H1 (cell line): ENCODE results near the gene MAD2L1BP. TPM values are rescaled to one million over a fixed set of nuclear protein-coding genes. Genes with fewer than 3 reads are reported as not detected.

Source experiments
- CTCF ChIA-PET: fragments of 300-600 bp; sonication (Branson Sonifier 250); formaldehyde crosslinking; loops from one replicate; lab custom pipeline; 2021; ENCODE audit not compliant: partially characterized antibody; lab: Charles Lee
- POLR2A ChIA-PET: fragments of 300-600 bp; sonication (Branson Sonifier 250); formaldehyde crosslinking; loops from one replicate; lab custom pipeline; 2021; ENCODE audit warnings: inconsistent platforms; ENCODE audit not compliant: partially characterized antibody; lab: Charles Lee
- DNase-seq, 2 experiments: peaks; one replicate each; pipeline versions ENCODE4 v3.0.0 to v3.0.0-alpha.2; 2010 to 2022; ENCODE audit warnings: low spot score in 2 of 2, low read depth in 1 of 2, mixed read lengths in 1 of 2
- FAIRE-seq: peaks from 2 replicates; lab custom pipeline; 2011; peaks lifted over from hg19 to GRCh38; lab: Jason Lieb, UNC
- H2AFZ ChIP-seq: 2 replicates; pipeline ENCODE4 v1.8.1; 2012; ENCODE audit warnings: low read length, inconsistent platforms
- H2AK5ac ChIP-seq: 2 replicates; pipeline ENCODE4 v1.6.1; 2013; ENCODE audit warnings: low read depth, low read length
- H2BK120ac ChIP-seq: replicated peaks from 2 replicates; pipeline ENCODE3; 2013; ENCODE audit warnings: low read depth, low read length, inconsistent platforms
- H2BK12ac ChIP-seq: 2 replicates; pipeline ENCODE4 v1.6.1; 2013; ENCODE audit warnings: low read depth, low read length
- H2BK15ac ChIP-seq: 2 replicates; pipeline ENCODE4 v1.6.1; 2013; ENCODE audit warnings: low read length
- H2BK20ac ChIP-seq: 2 replicates; pipeline ENCODE4 v1.6.1; 2013; ENCODE audit warnings: low read length
- H2BK5ac ChIP-seq: 2 replicates; pipeline ENCODE4 v1.6.1; 2013; ENCODE audit warnings: low read depth, low read length
- H3K14ac ChIP-seq: 2 replicates; pipeline ENCODE4 v1.6.1; 2013; ENCODE audit warnings: inconsistent platforms; ENCODE audit not compliant: insufficient read length
- H3K18ac ChIP-seq: 2 replicates; pipeline ENCODE4 v1.6.1; 2013; ENCODE audit warnings: low read length; ENCODE audit errors: extremely low read depth
- H3K23ac ChIP-seq: 2 replicates; pipeline ENCODE4 v1.6.1; 2013; ENCODE audit warnings: inconsistent platforms; ENCODE audit not compliant: insufficient read length
- H3K23me2 ChIP-seq: 2 replicates; pipeline ENCODE4 v1.6.1; 2013; ENCODE audit warnings: low read depth, low read length
- H3K27ac ChIP-seq: 2 replicates; pipeline ENCODE4 v1.6.1; 2011; ENCODE audit warnings: low read depth, low read length, inconsistent platforms
- H3K27me3 ChIP-seq, 4 experiments: replicated peaks in 1 of 4; 1 replicate in 1 of 4; 2 replicates in 3 of 4; pipeline versions ENCODE4 v1.6.1 to v1.8.1; 2011 to 2013; ENCODE audit warnings: low read length in 3 of 4, mild to moderate bottlenecking in 3 of 4, inconsistent platforms in 2 of 4, mixed read lengths in 2 of 4, moderate library complexity in 1 of 4; ENCODE audit not compliant: control insufficient read depth in 3 of 4, insufficient read depth in 3 of 4; ENCODE audit errors: extremely low read depth in 1 of 4
- H3K36me3 ChIP-seq, 4 experiments: 2 replicates each; pipeline versions ENCODE4 v1.6.1 to v1.8.1; 2011 to 2013; ENCODE audit warnings: mild to moderate bottlenecking in 4 of 4, low read length in 3 of 4, moderate library complexity in 2 of 4, control low read depth in 1 of 4, inconsistent platforms in 1 of 4; ENCODE audit not compliant: insufficient read depth in 4 of 4, control insufficient read depth in 2 of 4
- H3K4ac ChIP-seq: replicated peaks from 2 replicates; pipeline ENCODE3; 2013; ENCODE audit warnings: low read length, low read depth, mixed read lengths, inconsistent platforms; ENCODE audit not compliant: insufficient read length
- H3K4me1 ChIP-seq, 4 experiments: replicated peaks in 1 of 4; 1 replicate in 1 of 4; 2 replicates in 3 of 4; pipeline versions ENCODE4 v1.6.1 to v1.8.1; 2011 to 2013; ENCODE audit warnings: low read length in 3 of 4, inconsistent platforms in 2 of 4, mixed read lengths in 1 of 4; ENCODE audit not compliant: insufficient read depth in 4 of 4, control insufficient read depth in 3 of 4
- H3K4me2 ChIP-seq, 2 experiments: 2 replicates each; pipeline versions ENCODE4 v1.6.1 to v1.8.1; 2011 to 2013; ENCODE audit warnings: low read depth in 2 of 2, low read length in 2 of 2, control low read depth in 1 of 2, inconsistent platforms in 1 of 2, mild to moderate bottlenecking in 1 of 2; ENCODE audit not compliant: insufficient read depth in 1 of 2
- H3K4me3 ChIP-seq, 4 experiments: fragments of 200-600, 300-600 bp in 1 of 4; sonication (generic), shearing (Covaris generic), sonication (Bioruptor Twin) in 1 of 4; 2 replicates each; pipeline versions ENCODE4 v1.5.1 to v1.8.1; 2011 to 2016; ENCODE audit warnings: low read length in 4 of 4, low read depth in 3 of 4, control low read depth in 2 of 4, inconsistent platforms in 2 of 4, mild to moderate bottlenecking in 2 of 4, mixed read lengths in 1 of 4, moderate library complexity in 1 of 4; ENCODE audit not compliant: insufficient read depth in 2 of 4; ENCODE audit errors: extremely low read depth in 1 of 4
- H3K56ac ChIP-seq: replicated peaks from 2 replicates; pipeline ENCODE3; 2013; ENCODE audit warnings: low read depth, mild to moderate bottlenecking, mixed read lengths, low read length, inconsistent platforms; ENCODE audit not compliant: insufficient read length
- H3K79me1 ChIP-seq: 2 replicates; pipeline ENCODE4 v1.6.1; 2013; ENCODE audit warnings: low read depth, low read length, control low read depth
- H3K79me2 ChIP-seq, 2 experiments: 2 replicates each; pipeline versions ENCODE4 v1.6.1 to v1.8.1; 2012 to 2013; ENCODE audit warnings: low read length in 2 of 2, mild to moderate bottlenecking in 2 of 2, inconsistent platforms in 1 of 2; ENCODE audit not compliant: insufficient read depth in 2 of 2, control insufficient read depth in 1 of 2
- H3K9ac ChIP-seq, 4 experiments: replicated peaks in 1 of 4; 1 replicate in 1 of 4; 2 replicates in 3 of 4; pipeline versions ENCODE4 v1.6.1 to v1.8.1; 2011 to 2013; ENCODE audit warnings: low read depth in 3 of 4, low read length in 3 of 4, control low read depth in 2 of 4, mild to moderate bottlenecking in 2 of 4, moderate library complexity in 2 of 4, inconsistent platforms in 1 of 4; ENCODE audit errors: extremely low read depth in 1 of 4
- H3K9me3 ChIP-seq, 2 experiments: 2 replicates each; pipeline versions ENCODE4 v1.6.1 to v1.8.1; 2012 to 2013; ENCODE audit warnings: mild to moderate bottlenecking in 2 of 2, moderate library complexity in 2 of 2, control low read depth in 1 of 2, inconsistent platforms in 1 of 2, low read depth in 1 of 2, low read length in 1 of 2, mixed read lengths in 1 of 2; ENCODE audit not compliant: insufficient read depth in 2 of 2
- H4K20me1 ChIP-seq, 2 experiments: replicated peaks in 1 of 2; 2 replicates each; pipeline versions ENCODE3 to v1.8.1; 2011 to 2013; ENCODE audit warnings: inconsistent platforms in 2 of 2, low read length in 2 of 2, mild to moderate bottlenecking in 1 of 2; ENCODE audit not compliant: insufficient read depth in 2 of 2, control insufficient read depth in 1 of 2
- H4K5ac ChIP-seq: 2 replicates; pipeline ENCODE4 v1.6.1; 2013; ENCODE audit warnings: low read length, low read depth, mixed read lengths, inconsistent platforms; ENCODE audit not compliant: insufficient read length
- H4K8ac ChIP-seq: 2 replicates; pipeline ENCODE4 v1.8.0; 2013; ENCODE audit warnings: mild to moderate bottlenecking, moderate library complexity, low read length, inconsistent platforms; ENCODE audit not compliant: insufficient read depth; ENCODE audit errors: extremely low read depth
- H4K91ac ChIP-seq: replicated peaks from 2 replicates; pipeline ENCODE3; 2013; ENCODE audit warnings: low read length, mixed read lengths, inconsistent platforms; ENCODE audit not compliant: insufficient read length
- ASH2L ChIP-seq: fragments of 200-600, 300-600 bp; sonication (generic); IDR thresholded peaks from one replicate; pipeline ENCODE4 v1.7.1; 2017; ENCODE audit warnings: low read length
- BACH1 ChIP-seq: IDR thresholded peaks from 2 replicates; pipeline ENCODE4 v1.6.1; 2012; ENCODE audit warnings: low read length, improper control_type of control experiment
- BRCA1 ChIP-seq: IDR thresholded peaks from 2 replicates; pipeline ENCODE4 v1.6.1; 2012; ENCODE audit warnings: low read depth, low read length, improper control_type of control experiment
- CEBPB ChIP-seq: IDR thresholded peaks from 2 replicates; pipeline ENCODE4 v1.6.1; 2012; ENCODE audit warnings: low read depth, low read length
- CTBP2 ChIP-seq: IDR thresholded peaks from 2 replicates; pipeline ENCODE4 v1.7.0; 2011; ENCODE audit warnings: borderline replicate concordance, mild to moderate bottlenecking, moderate library complexity, mixed read lengths, low read length; ENCODE audit not compliant: insufficient read depth, insufficient read length
- FOSL1 ChIP-seq: IDR thresholded peaks from 2 replicates; pipeline ENCODE4 v1.6.1; 2011; ENCODE audit warnings: mild to moderate bottlenecking, low read depth, low read length, moderate library complexity; ENCODE audit not compliant: insufficient read depth
- POLR2AphosphoS5 ChIP-seq: IDR thresholded peaks from 2 replicates; pipeline ENCODE4 v1.6.1; 2011; ENCODE audit warnings: low read depth, low read length
- POU5F1 ChIP-seq: IDR thresholded peaks from 2 replicates; pipeline ENCODE4 v1.6.1; 2011; ENCODE audit warnings: low read depth, mild to moderate bottlenecking, low read length, moderate library complexity
- SIRT6 ChIP-seq: IDR thresholded peaks from one replicate; pipeline ENCODE4 v1.7.1; 2012; ENCODE audit warnings: low read length, inconsistent platforms
- TBP ChIP-seq: IDR thresholded peaks from 2 replicates; pipeline ENCODE4 v1.6.1; 2011; ENCODE audit warnings: low read depth, low read length, improper control_type of control experiment
- TCF12 ChIP-seq: IDR thresholded peaks from 2 replicates; pipeline ENCODE4 v1.6.1; 2011; ENCODE audit warnings: low read depth, mild to moderate bottlenecking, low read length
- TEAD4 ChIP-seq: IDR thresholded peaks from 2 replicates; pipeline ENCODE4 v1.6.1; 2012; ENCODE audit warnings: low read depth, low read length, inconsistent platforms, mixed read lengths
- WGBS, 2 experiments: shearing (Covaris generic) in 1 of 2; methylation state at CpG; one replicate each; pipeline versions ENCODE4 v1.1.6 to v1.1.7; 2013 to 2015; ENCODE audit warnings: low lambda C conversion rate in 2 of 2, mixed read lengths in 2 of 2, inconsistent platforms in 1 of 2, low coverage in 1 of 2, missing lambda C conversion rate in 1 of 2; ENCODE audit not compliant: insufficient replicate concordance in 2 of 2, insufficient coverage in 1 of 2, insufficient read length in 1 of 2; ENCODE audit errors: extremely low coverage in 1 of 2, missing lambda C conversion rate in 1 of 2; 5-methylcytosine and 5-hydroxymethylcytosine counted together
- polyA plus RNA-seq, 7 experiments: library from polyadenylated mRNA; depleted of rRNA in 3 of 7; stranded (reverse) in 5 of 7; unstranded in 2 of 7; fragments of >200 nt in 5 of 7; fragments of 200-250 nt in 2 of 7; gene quantifications; 1 replicate in 5 of 7; 2 replicates in 1 of 7; 4 replicates in 1 of 7; pipeline versions ENCODE4 v1.2.1 to v1.2.3, GENCODE V29; 2011 to 2013; ENCODE audit warnings: missing spikeins in 2 of 7, mixed read lengths in 2 of 7
- total RNA-seq: library from RNA; stranded (reverse); fragmentation: NEBNext Ultra II Directional; extraction: Animal tissue kit (Norgen Biotek cat#: 25700); gene quantifications from 2 replicates; pipeline ENCODE4 v1.2.1, GENCODE V29; 2021
- TF ChIP-seq, protein P1 (sequence below), 3 experiments: IDR thresholded peaks; 1 replicate in 2 of 3; 2 replicates in 1 of 3; pipeline versions ENCODE4 v1.5.1 to v1.6.1; 2011; ENCODE audit warnings: low read length in 3 of 3, mild to moderate bottlenecking in 3 of 3, inconsistent platforms in 2 of 3, low read depth in 1 of 3, moderate library complexity in 1 of 3; ENCODE audit not compliant: insufficient read depth in 1 of 3; ENCODE audit errors: control extremely low read depth in 1 of 3

Gene MAD2L1BP
- total and polyA plus RNA-seq, 2 of the 8 experiments (the other 6 are each of a cell fraction or from before 2014, with no cell fraction given): 35.5 to 70.0 TPM

DNA sequence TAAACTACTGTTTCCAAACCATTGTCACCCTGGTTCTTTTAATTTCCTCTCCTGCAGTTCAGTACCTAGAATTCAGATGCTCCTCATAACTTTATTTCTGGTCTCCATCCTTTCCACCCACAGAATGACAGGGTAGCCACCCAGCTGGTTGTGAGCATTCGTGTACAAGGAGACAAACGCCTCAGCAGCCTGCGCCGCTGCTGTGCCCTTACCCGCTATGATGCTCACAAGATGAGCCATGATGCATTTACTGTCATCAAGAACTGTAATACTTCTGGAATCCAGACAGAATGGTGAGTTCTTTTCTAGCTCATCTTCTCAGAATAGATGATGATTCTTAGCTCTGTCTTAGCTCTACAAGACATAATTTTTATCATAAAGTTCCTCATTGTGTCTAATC, 25.2 kb upstream of the MAD2L1BP start:
- CTCF ChIA-PET: interaction anchor here (0.6 to 1.7 kb wide), 7 partner anchors 10 to 469 kb away, joined by 3 to 6 read pairs (median 3); no protein-coding TSS in a partner anchor
- H3K18ac ChIP-seq: no peak overlapping the region
- H2BK15ac ChIP-seq: no peak overlapping the region
- no peak for FAIRE-seq
- H3K36me3 ChIP-seq: peaks cover 3 to 13% (median 6%) of the 10 kb centered on the region in 4 experiments; a peak in 6 of 8 replicates
- H3K4me3 ChIP-seq: no peak overlapping the region
- H4K5ac ChIP-seq: no peak overlapping the region
- H3K4me2 ChIP-seq: no peak overlapping the region
- TF ChIP-seq TBP: no peak
- TF ChIP-seq, protein P1, sequence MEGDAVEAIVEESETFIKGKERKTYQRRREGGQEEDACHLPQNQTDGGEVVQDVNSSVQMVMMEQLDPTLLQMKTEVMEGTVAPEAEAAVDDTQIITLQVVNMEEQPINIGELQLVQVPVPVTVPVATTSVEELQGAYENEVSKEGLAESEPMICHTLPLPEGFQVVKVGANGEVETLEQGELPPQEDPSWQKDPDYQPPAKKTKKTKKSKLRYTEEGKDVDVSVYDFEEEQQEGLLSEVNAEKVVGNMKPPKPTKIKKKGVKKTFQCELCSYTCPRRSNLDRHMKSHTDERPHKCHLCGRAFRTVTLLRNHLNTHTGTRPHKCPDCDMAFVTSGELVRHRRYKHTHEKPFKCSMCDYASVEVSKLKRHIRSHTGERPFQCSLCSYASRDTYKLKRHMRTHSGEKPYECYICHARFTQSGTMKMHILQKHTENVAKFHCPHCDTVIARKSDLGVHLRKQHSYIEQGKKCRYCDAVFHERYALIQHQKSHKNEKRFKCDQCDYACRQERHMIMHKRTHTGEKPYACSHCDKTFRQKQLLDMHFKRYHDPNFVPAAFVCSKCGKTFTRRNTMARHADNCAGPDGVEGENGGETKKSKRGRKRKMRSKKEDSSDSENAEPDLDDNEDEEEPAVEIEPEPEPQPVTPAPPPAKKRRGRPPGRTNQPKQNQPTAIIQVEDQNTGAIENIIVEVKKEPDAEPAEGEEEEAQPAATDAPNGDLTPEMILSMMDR (IDR thresholded peaks at IDR 0.05; ENCODE audit: control extremely low read depth in 1 of 3, insufficient read depth in 1 of 3, low read depth in 1 of 3, low read length in 3 of 3): no peak
- no peak for TF ChIP-seq CTBP2
- no peak for TF ChIP-seq SIRT6
- TF ChIP-seq POLR2AphosphoS5: no peak
- TF ChIP-seq POU5F1: no peak
- TF ChIP-seq CEBPB: no peak
- no peak for TF ChIP-seq BRCA1
- no peak for TF ChIP-seq ASH2L
- TF ChIP-seq TCF12: no peak
- no peak for TF ChIP-seq TEAD4
- TF ChIP-seq FOSL1: no peak
- TF ChIP-seq BACH1: no peak
- H3K4ac ChIP-seq: no peak overlapping the region
- no peak overlapping the region for H2BK12ac ChIP-seq
- H3K4me1 ChIP-seq: no peaks in the 10 kb centered on the region
- H3K27me3 ChIP-seq: no peaks in the 10 kb centered on the region
- WGBS, 2 experiments: 98% methylated on average over 5 of the region's 5 CpGs; no CpG with 5 or more reads in 1 of the 2 experiments
- H3K56ac ChIP-seq: no peak overlapping the region
- no peak overlapping the region for H4K8ac ChIP-seq
- no peaks in the 10 kb centered on the region for H3K23me2 ChIP-seq
- no peak overlapping the region for H2BK5ac ChIP-seq
- no peak overlapping the region for H2BK120ac ChIP-seq
- no peak overlapping the region for H3K27ac ChIP-seq
- H3K79me1 ChIP-seq: no peaks in the 10 kb centered on the region
- DNase-seq: no peak
- H4K91ac ChIP-seq: no peak overlapping the region
- no peak overlapping the region for H2BK20ac ChIP-seq
- no peaks in the 10 kb centered on the region for H3K79me2 ChIP-seq
- no peaks in the 10 kb centered on the region for H3K9me3 ChIP-seq
- POLR2A ChIA-PET: interaction anchor here (0.8 to 2.1 kb wide), 8 partner anchors 9 to 698 kb away, joined by 3 to 9 read pairs (median 4); partner anchors contain the start of gene GTPBP2
- no peak overlapping the region for H2AK5ac ChIP-seq
- peaks cover 0 to 1% of the 10 kb centered on the region in 2 experiments for H4K20me1 ChIP-seq
- H3K9ac ChIP-seq: no peak overlapping the region
- H2AFZ ChIP-seq: no peak overlapping the region
- H3K23ac ChIP-seq: no peak overlapping the region
- no peak overlapping the region for H3K14ac ChIP-seq
